Skeletal muscle satellite cell (primary cell): ENCODE data around the gene PPP1R14B. TPM values are rescaled to one million over a fixed set of nuclear protein-coding genes. Genes with fewer than 3 reads are reported as not detected.

Source experiments
- H3K27me3 ChIP-seq: 2 replicates; pipeline ENCODE4 v1.7.0; 2013; ENCODE audit warnings: low read length; ENCODE audit not compliant: control insufficient read depth, insufficient read depth
- H3K36me3 ChIP-seq: 2 replicates; pipeline ENCODE4 v1.7.0; 2013; ENCODE audit warnings: mild to moderate bottlenecking, control low read depth, low read length; ENCODE audit not compliant: insufficient read depth
- H3K4me1 ChIP-seq: 2 replicates; pipeline ENCODE4 v1.7.0; 2013; ENCODE audit warnings: low read length; ENCODE audit not compliant: control insufficient read depth, insufficient read depth
- H3K4me2 ChIP-seq: 2 replicates; pipeline ENCODE4 v1.7.0; 2013; ENCODE audit warnings: mild to moderate bottlenecking, low read length
- H3K4me3 ChIP-seq: 2 replicates; pipeline ENCODE4 v1.7.0; 2013; ENCODE audit warnings: low read length
- H3K9ac ChIP-seq: 2 replicates; pipeline ENCODE4 v1.7.0; 2013; ENCODE audit warnings: mild to moderate bottlenecking, low read depth, low read length, moderate library complexity
- H3K9me3 ChIP-seq: replicated peaks from 2 replicates; pipeline ENCODE4 v1.7.0; 2013; ENCODE audit warnings: mild to moderate bottlenecking, control low read depth, low read length
- total RNA-seq: library from RNA; depleted of rRNA; stranded (reverse); fragments of >200 nt; gene quantifications from 2 replicates; pipeline ENCODE4 v1.2.3, GENCODE V29; 2012; rRNA removed

The PPP1R14B gene, protein sequence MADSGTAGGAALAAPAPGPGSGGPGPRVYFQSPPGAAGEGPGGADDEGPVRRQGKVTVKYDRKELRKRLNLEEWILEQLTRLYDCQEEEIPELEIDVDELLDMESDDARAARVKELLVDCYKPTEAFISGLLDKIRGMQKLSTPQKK
- total RNA-seq = 258 and 350 TPM in 2 replicates

DNA sequence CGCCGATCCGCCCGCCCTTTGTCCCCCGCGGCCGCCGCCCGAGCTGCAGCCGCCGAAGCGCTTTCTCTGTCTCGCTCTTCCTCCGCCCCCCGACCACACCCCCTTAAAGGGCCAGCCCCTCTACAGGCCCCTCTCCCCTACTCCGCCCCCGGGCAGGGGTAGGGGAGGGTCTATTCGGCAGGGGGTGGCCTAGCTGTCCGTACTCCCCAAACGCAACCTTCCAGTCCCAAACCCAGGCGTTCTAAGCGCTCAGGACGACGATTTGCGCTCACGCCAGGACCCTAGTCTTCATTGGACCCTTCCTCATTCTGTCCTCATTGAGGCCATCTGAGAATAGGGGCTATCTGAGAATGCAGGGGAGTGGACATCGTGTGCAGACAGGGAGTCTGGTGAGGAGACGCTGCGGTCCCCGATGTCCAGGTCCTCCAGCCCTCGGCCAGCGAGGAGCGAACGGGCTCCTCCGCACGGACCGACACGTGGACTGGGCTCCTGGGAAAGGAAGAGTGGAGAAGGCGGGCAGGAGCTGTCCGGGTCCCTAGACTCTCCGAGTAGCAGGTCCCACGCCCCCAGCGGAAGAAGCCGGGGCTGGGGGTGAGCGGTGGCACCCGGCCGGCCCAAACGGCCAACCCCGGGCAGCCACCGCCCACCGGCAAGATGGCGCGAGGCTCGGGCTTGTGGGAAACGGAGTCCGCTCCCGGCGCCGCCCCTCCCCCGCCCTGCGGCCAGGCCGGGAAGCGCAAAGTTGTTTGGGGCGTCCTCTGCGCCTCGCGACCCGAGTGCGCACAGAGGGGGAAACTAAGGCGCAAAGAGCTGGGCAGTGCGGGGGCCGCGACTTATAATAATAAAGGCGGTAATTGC lies at the start of gene PPP1R14B:
TSS of gene PPP1R14B (minus strand) at position 73 of the 858 bp plus-strand sequence. CDS start 270 bp downstream, outside the sequence.
- peaks cover 16% of the 10 kb centered on the region for H3K36me3 ChIP-seq
- H3K9ac ChIP-seq = peak within 1 kb of the TSS; percentile 97
- H3K4me3 ChIP-seq = peak within 1 kb of the TSS; percentile 100
- peak within 1 kb of the TSS; percentile 99 for H3K4me2 ChIP-seq
- no peaks in the 10 kb centered on the region for H3K27me3 ChIP-seq
- no peaks in the 10 kb centered on the region for H3K9me3 ChIP-seq
- peaks cover 46% of the 10 kb centered on the region for H3K4me1 ChIP-seq

DNA sequence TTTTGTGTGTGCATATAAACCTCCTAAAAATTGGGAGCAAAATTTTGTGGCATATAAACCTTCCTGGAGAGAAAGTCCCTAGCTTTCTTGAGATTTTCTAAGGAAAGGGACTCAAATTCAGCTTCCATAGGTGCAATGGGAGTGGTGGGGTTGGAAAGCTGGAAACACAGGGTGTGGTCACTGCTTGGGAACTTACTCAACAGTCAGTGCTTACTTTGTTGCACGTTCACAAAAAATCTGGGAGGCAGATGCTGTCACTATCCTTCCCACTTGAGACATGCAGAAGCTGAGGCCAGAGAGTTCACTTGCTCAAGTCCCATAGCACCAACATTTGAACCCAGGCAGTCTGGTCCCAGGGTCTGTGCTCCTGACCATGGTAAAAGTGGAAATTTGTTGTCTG lies 49.5 kb upstream of the PPP1R14B start:
- peaks cover 91% of the 10 kb centered on the region for H3K27me3 ChIP-seq
- H3K4me3 ChIP-seq = no peak overlapping the region
- peaks cover 25% of the 10 kb centered on the region for H3K4me1 ChIP-seq
- H3K9ac ChIP-seq = no peak overlapping the region
- no peaks in the 10 kb centered on the region for H3K9me3 ChIP-seq
- H3K36me3 ChIP-seq = no peaks in the 10 kb centered on the region
- no peak overlapping the region for H3K4me2 ChIP-seq

DNA sequence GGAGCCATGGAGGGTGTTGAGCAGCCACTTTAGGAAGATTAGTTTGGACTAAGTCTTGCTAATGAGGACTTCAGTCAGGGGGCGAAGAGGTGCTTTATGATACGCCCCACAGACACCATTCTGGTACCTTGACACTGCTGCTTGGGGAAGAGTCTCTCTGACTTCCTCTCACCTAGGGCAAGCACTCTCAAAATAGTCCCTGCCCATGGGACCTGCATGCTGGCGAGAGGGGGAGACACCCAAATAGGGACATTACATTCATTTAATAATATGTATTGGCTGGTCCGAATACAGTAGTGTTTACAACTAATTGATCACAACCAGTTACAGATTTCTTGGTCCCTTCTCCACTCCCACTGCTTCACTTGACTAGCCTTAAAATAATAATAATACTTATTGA lies 49.0 kb upstream of the PPP1R14B start:
- H3K4me2 ChIP-seq = no peak overlapping the region
- no peak overlapping the region for H3K9ac ChIP-seq
- H3K36me3 ChIP-seq = no peaks in the 10 kb centered on the region
- H3K27me3 ChIP-seq = peaks cover 94% of the 10 kb centered on the region
- peaks cover 23% of the 10 kb centered on the region for H3K4me1 ChIP-seq
- no peak overlapping the region for H3K4me3 ChIP-seq
- H3K9me3 ChIP-seq = no peaks in the 10 kb centered on the region

DNA sequence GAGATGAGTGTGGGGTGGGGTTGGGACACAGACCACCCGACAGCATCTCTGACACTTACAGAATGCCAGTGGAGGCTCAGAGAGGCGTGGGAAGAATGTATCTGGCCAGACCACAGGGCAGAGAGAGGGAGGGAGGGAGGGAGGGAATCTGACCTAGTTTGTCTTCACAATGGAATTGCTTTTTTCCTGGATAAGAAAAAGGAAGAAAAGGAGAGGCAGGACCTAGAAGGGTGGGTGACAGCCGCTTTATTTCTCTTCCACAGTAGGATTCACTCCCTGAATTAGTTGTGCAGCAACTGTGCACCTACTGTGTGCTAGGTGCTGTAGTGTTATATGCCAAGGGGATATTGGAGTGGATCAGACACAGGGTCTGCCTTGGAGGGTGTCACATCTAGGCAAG lies 48.0 kb upstream of the PPP1R14B start:
- no peak overlapping the region for H3K4me3 ChIP-seq
- H3K4me2 ChIP-seq = no peak overlapping the region
- peaks cover 13% of the 10 kb centered on the region for H3K4me1 ChIP-seq
- H3K36me3 ChIP-seq = no peaks in the 10 kb centered on the region
- peaks cover 91% of the 10 kb centered on the region for H3K27me3 ChIP-seq
- H3K9ac ChIP-seq = no peak overlapping the region
- H3K9me3 ChIP-seq = no peaks in the 10 kb centered on the region

DNA sequence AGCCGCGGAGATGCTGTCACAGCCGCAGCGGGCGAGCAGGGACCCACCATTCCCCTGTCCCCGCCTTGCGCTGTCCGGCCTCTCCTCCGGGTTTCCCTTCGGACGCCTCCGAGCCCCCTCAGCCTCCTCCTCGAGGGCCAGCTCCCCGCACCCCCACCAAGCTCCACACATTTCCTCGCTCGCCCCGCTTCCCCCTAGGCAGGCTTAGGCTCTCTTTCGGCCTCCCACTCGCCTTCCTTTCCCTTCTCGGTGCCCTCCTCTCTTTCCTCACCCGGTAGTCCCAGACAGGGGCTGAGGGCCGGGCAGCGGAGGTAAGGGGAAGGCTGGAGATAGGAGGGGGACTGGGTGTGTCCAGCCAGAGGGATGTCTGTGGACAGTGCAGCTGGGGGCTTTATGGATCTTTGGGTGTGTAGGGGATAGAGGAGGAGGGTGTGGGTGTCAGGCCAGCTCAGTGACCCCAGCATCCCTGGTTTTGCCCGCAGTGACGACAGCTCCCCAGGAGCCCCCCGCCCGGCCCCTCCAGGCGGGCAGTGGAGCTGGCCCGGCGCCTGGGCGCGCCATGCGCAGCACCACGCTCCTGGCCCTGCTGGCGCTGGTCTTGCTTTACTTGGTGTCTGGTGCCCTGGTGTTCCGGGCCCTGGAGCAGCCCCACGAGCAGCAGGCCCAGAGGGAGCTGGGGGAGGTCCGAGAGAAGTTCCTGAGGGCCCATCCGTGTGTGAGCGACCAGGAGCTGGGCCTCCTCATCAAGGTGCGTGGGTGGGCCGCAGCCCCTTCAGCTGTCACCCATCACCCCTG lies 45.9 kb upstream of the PPP1R14B start:
- H3K4me3 ChIP-seq = peak overlapping the region; percentile 52
- no peak overlapping the region for H3K9ac ChIP-seq
- no peaks in the 10 kb centered on the region for H3K36me3 ChIP-seq
- H3K9me3 ChIP-seq = no peaks in the 10 kb centered on the region
- peaks cover 9% of the 10 kb centered on the region for H3K4me1 ChIP-seq
- H3K27me3 ChIP-seq = peaks cover 70% of the 10 kb centered on the region
- peak overlapping the region; percentile 80 for H3K4me2 ChIP-seq

DNA sequence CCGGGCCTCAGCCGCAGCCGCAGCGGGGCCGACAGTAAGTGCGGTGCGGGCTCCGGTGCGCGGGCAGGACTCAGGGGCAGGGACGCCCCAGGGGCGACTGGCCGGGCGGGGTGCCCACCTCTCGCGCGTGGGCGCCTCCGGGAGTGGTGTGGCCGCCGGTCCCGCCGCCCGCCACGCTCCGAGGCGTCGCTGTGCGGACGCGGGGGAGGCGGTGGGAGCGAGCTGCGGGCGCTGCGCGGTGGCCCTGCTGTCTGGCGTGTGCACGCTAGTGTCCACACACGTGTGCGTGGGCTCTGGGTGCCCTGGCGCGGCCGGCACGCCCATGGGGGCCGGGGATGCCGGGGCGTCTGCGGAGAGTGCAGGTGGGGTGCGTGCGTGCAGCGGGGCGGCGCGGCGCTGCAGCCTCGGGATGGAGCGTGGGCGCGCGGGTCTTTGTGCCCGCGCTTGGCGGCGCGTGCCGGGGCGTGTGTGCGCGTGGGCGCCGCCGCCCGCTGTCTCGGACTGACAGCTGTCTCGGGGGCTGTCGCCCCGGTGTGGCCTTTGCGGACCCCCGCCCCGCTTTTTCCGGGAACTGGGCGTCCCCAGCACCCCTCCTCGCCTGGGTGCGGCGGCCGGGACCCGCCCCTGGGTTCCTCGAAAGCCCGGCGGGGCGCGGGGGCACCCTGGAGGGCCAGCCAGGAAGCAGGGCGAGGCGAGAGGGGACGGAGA lies 45.2 kb upstream of the PPP1R14B start:
- Histone ChIP-seq H3K9ac (no peak overlapping the region), H3K27me3 (peaks cover 63% of the 10 kb centered on the region), H3K4me1 (peaks cover 9% of the 10 kb centered on the region)

DNA sequence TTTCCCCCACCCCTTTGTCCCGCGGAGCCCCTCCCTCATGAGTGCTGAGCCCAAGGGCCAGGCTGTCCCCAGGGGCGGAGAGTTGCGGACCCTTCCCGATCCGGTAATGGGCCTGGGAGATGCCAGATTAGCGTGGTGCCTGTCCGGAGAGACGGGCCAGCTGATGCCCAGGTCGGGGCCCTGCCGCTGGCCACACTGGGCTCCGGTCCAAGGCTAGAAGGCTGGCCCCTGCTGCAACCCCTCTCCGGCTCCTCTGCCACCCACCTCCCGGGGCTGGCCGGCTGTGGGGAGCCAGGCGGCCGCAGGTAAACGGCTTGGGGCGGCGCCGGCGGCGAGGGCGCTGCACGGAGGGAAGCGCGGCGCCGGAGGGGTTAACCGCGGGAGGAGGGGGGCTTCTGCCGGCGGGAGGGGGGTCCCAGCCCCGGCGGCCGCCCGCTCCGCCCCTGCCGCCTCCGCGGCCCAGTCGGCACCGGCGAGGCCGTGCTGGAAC lies 44.6 kb upstream of the PPP1R14B start, which contains the start of gene KCNK4:
TSS of gene KCNK4 (plus strand) at position 41 of the 490 bp plus-strand sequence. CDS start 1,717 bp downstream, outside the sequence.
- Histone ChIP-seq H3K9ac (no peak within 1 kb of the TSS), H3K4me1 (peaks cover 13% of the 10 kb centered on the region), H3K27me3 (peaks cover 57% of the 10 kb centered on the region), H3K9me3 (no peaks in the 10 kb centered on the region), H3K4me3 (peak within 1 kb of the TSS; percentile 52), H3K4me2 (peak within 1 kb of the TSS; percentile 80), H3K36me3 (no peaks in the 10 kb centered on the region)

More for the DNA sequence above, 45.2 kb upstream of the PPP1R14B start:
- H3K36me3 ChIP-seq = no peaks in the 10 kb centered on the region
- peak overlapping the region; percentile 80 for H3K4me2 ChIP-seq
- H3K4me3 ChIP-seq = peak overlapping the region; percentile 52
- no peaks in the 10 kb centered on the region for H3K9me3 ChIP-seq

DNA sequence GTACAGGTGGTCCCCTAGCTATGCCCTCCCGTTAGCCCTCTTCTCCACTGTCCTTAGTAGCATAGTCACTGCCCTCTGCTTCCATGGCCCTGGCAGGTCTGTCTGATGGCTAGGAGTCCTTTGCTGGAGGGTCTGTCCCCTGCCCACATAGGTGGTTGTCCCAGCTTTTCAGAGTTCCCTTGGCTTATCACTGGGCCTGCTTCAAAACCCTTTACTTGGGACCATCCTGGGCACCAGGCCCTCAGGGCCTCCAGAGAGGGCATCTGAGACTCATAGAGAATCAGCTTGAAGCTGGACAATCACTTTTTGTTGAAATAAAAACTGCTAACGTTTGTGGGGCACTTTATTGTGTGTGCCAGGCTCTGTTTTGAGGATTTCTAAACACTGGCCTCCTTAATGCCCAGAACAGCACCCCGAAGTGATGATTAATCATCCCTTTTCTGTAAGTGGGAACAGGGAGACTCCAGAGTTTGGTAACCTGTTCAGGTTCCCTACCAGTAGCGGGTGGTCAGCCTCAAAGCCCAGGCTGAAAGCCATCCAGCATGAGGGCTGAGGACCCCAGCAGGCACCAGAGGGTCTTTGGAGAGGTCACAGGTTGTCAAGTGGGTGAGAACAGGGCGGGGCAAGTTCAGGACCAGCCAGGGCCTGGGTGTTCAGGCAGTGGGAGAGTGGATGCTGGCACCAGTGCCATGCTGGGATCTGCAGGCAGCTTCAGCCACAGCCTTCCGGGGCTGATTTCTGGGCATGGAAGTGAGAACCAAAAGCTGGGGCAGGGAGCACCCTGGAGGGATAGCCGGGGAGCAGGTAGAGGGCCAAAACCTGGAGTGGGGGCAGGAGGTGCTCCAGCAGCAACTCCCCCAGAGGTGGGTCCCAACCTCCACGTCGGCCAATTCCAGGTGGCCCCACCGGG lies 43.9 kb upstream of the PPP1R14B start:
- Histone ChIP-seq H3K9me3 (no peaks in the 10 kb centered on the region), H3K9ac (no peak overlapping the region), H3K4me1 (peaks cover 17% of the 10 kb centered on the region), H3K27me3 (peaks cover 50% of the 10 kb centered on the region), H3K4me2 (peak overlapping the region; percentile 80), H3K4me3 (no peak overlapping the region), H3K36me3 (no peaks in the 10 kb centered on the region)

DNA sequence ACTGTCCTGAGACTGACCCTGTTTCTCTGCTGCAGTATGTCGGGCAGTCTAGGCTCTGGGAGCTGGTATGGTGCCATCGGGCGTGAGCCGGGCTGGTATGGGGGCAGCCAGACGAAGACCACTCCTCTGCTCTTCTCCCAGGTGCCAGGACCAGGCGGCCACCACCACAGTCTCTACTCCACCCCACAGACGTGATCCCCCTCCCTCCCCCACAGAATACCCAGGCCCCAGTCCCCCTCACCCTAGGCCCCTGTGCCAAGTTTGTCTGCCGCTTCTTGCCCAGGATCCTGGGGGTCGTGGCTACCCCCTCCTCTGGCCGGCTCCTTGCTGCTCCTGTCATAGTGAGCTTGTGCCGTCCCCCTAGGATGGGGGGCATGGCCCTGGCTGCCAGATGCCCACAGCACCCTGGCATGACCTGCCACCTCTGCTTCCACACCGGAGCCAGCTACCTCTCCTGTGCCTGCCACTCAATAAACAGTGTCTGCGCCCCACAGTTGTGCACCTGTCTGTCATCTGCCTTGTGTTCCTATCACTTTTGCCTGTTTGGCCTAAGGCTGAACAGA lies 42.3 kb upstream of the PPP1R14B start:
- Histone ChIP-seq H3K27me3 (peaks cover 39% of the 10 kb centered on the region), H3K36me3 (no peaks in the 10 kb centered on the region), H3K9ac (no peak overlapping the region), H3K9me3 (no peaks in the 10 kb centered on the region), H3K4me1 (peaks cover 19% of the 10 kb centered on the region), H3K4me3 (no peak overlapping the region), H3K4me2 (no peak overlapping the region)

DNA sequence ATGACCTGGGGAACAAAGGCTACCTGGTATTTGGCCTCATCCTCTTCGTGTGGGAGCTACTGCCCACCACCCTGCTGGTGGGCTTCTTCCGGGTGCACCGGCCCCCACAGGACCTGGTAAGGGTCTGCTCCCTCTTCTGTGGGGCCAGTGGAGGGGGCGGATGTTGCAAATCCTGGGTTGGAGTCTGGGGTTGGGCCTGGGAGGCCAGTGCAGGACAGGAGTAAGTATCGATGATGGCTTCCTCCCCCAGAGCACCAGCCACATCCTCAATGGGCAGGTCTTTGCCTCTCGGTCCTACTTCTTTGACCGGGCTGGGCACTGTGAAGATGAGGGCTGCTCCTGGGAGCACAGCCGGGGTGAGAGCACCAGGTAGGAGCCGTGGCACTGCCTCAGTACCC lies 41.6 kb upstream of the PPP1R14B start:
- Histone ChIP-seq H3K36me3 (no peaks in the 10 kb centered on the region), H3K27me3 (peaks cover 32% of the 10 kb centered on the region), H3K4me1 (peaks cover 26% of the 10 kb centered on the region), H3K9ac (no peak overlapping the region), H3K4me2 (no peak overlapping the region), H3K9me3 (no peaks in the 10 kb centered on the region), H3K4me3 (no peak overlapping the region)
